GM23338 (cell line): Measurements from ENCODE around the gene GOLGA2. TPM values are rescaled to one million over a fixed set of nuclear protein-coding genes. Genes with fewer than 3 reads are reported as not detected.

Experiments used
- ATAC-seq: fragments of 200-7000 bp; cut with Tn5 transposase; 3 replicates; pipeline ENCODE4 v1.9.1; 2020
- DNase-seq: peaks from one replicate; pipeline ENCODE4 v3.0.0-alpha.2; 2015; ENCODE audit warnings: low spot score
- H2AFZ ChIP-seq: fragments of 200-600 bp; sonication (generic); 2 replicates; pipeline ENCODE4 v1.8.0; 2016; ENCODE audit warnings: antibody characterized with exemption, mild to moderate bottlenecking, moderate library complexity
- H3F3A ChIP-seq: fragments of 200-600 bp; sonication (generic); replicated peaks from 2 replicates; pipeline ENCODE4 v1.8.0; 2017; ENCODE audit warnings: antibody characterized with exemption, mixed run types, low read depth
- H3K27ac ChIP-seq: fragments of 200-600 bp; sonication (generic); 2 replicates; pipeline ENCODE4 v1.6.1; 2016; ENCODE audit warnings: low read depth
- H3K27me3 ChIP-seq: fragments of 200-600 bp; sonication (generic); 2 replicates; pipeline ENCODE4 v1.8.0; 2016; ENCODE audit warnings: mild to moderate bottlenecking, mixed run types, moderate library complexity; ENCODE audit not compliant: insufficient read depth
- H3K36me3 ChIP-seq: fragments of 200-600 bp; sonication (generic); 2 replicates; pipeline ENCODE4 v1.8.0; 2016; ENCODE audit warnings: mild to moderate bottlenecking; ENCODE audit not compliant: insufficient read depth
- H3K4me1 ChIP-seq: fragments of 200-600 bp; sonication (generic); 2 replicates; pipeline ENCODE4 v1.8.0; 2016; ENCODE audit warnings: mild to moderate bottlenecking, moderate library complexity; ENCODE audit not compliant: insufficient read depth
- H3K4me2 ChIP-seq: fragments of 200-600 bp; sonication (generic); 2 replicates; pipeline ENCODE4 v1.7.1; 2017; ENCODE audit warnings: mixed run types
- H3K4me3 ChIP-seq: fragments of 200-600 bp; sonication (generic); 2 replicates; pipeline ENCODE4 v1.6.1; 2016; ENCODE audit warnings: mixed run types
- H3K79me2 ChIP-seq: fragments of 200-600 bp; sonication (generic); replicated peaks from 2 replicates; pipeline ENCODE4 v1.8.0; 2017; ENCODE audit warnings: mild to moderate bottlenecking; ENCODE audit not compliant: insufficient read depth
- H3K9me2 ChIP-seq: fragments of 200-600 bp; sonication (generic); 2 replicates; pipeline ENCODE4 v1.8.0; 2017; ENCODE audit not compliant: insufficient read depth
- H4K20me1 ChIP-seq: fragments of 200-600 bp; sonication (generic); replicated peaks from 2 replicates; pipeline ENCODE4 v1.8.0; 2017; ENCODE audit warnings: mild to moderate bottlenecking; ENCODE audit not compliant: insufficient read depth
- H3K27ac Mint-ChIP-seq: 2 replicates; pipeline ENCODE4 v1.8.0; 2020; ENCODE audit warnings: inconsistent platforms, mild to moderate bottlenecking, moderate library complexity, mixed read lengths
- H3K27me3 Mint-ChIP-seq: 3 replicates; pipeline ENCODE4 v1.8.0; 2022; ENCODE audit warnings: low read depth, mild to moderate bottlenecking, moderate library complexity, mixed read lengths, inconsistent platforms; ENCODE audit not compliant: insufficient read depth, poor library complexity
- H3K36me3 Mint-ChIP-seq: 3 replicates; pipeline ENCODE4 v1.8.0; 2021; ENCODE audit warnings: low read depth, mild to moderate bottlenecking, inconsistent platforms, moderate library complexity, mixed read lengths
- H3K4me1 Mint-ChIP-seq: 3 replicates; pipeline ENCODE4 v1.8.0; 2020; ENCODE audit warnings: mild to moderate bottlenecking, inconsistent platforms, mixed read lengths
- H3K4me3 Mint-ChIP-seq: 3 replicates; pipeline ENCODE4 v1.8.0; 2021; ENCODE audit warnings: moderate library complexity, mild to moderate bottlenecking, inconsistent platforms, mixed read lengths
- H3K9me3 Mint-ChIP-seq: 3 replicates; pipeline ENCODE4 v1.8.0; 2020; ENCODE audit warnings: moderate library complexity, mild to moderate bottlenecking, inconsistent platforms, mixed read lengths
- CREB1 ChIP-seq: fragments of 250-450 bp; sonication (Bioruptor Pico); IDR thresholded peaks from 2 replicates; pipeline ENCODE4 v1.5.0; 2020; ENCODE audit warnings: low read depth, mild to moderate bottlenecking, moderate library complexity
- CTCF ChIP-seq, 2 experiments: fragments of 200-600 bp in 1 of 2; sonication (generic) in 1 of 2; conservative IDR thresholded peaks; 2 replicates each; pipeline versions ENCODE4 v1.5.1 to v1.6.1; 2016 to 2017; ENCODE audit warnings: antibody characterized with exemption in 2 of 2, low read depth in 2 of 2, mild to moderate bottlenecking in 2 of 2, moderate library complexity in 1 of 2
- ETS1 ChIP-seq: IDR thresholded peaks from 2 replicates; pipeline ENCODE4 v1.6.1; 2016; ENCODE audit warnings: antibody characterized with exemption
- EZH2phosphoT487 ChIP-seq: fragments of 200-600 bp; sonication (generic); IDR thresholded peaks from one replicate; pipeline ENCODE4 v1.8.1; 2018; ENCODE audit warnings: antibody characterized with exemption; ENCODE audit not compliant: unreplicated experiment
- NANOG ChIP-seq: IDR thresholded peaks from 2 replicates; pipeline ENCODE4 v1.6.1; 2016; ENCODE audit warnings: antibody characterized with exemption, borderline replicate concordance
- POLR2AphosphoS5 ChIP-seq: IDR thresholded peaks from 2 replicates; pipeline ENCODE4 v1.6.1; 2016; ENCODE audit warnings: antibody characterized with exemption, low read depth
- STAT1 ChIP-seq: IDR thresholded peaks from one replicate; pipeline ENCODE4 v1.6.1; 2016; ENCODE audit warnings: antibody characterized with exemption; ENCODE audit not compliant: unreplicated experiment
- ZNF114 ChIP-seq: fragments of 250-450 bp; sonication (Bioruptor Pico); IDR thresholded peaks from 2 replicates; pipeline ENCODE4 v1.5.0; 2020; ENCODE audit warnings: mild to moderate bottlenecking, moderate library complexity
- ZNF331 ChIP-seq: fragments of 250-450 bp; sonication (Bioruptor Pico); IDR thresholded peaks from 2 replicates; pipeline ENCODE4 v1.5.0; 2020; ENCODE audit warnings: low read depth, mild to moderate bottlenecking, moderate library complexity
- polyA plus RNA-seq: library from polyadenylated mRNA; unstranded; fragments of >200 nt; fragmentation: Nextera tagmentation; extraction: Ambion mirVana; gene quantifications from 2 replicates; pipeline ENCODE4 v1.2.1, GENCODE V29; 2016
- total RNA-seq: library from RNA; depleted of rRNA; stranded (reverse); fragments of >200 nt; shearing (Covaris generic); gene quantifications from 2 replicates; pipeline ENCODE4 v1.2.3, GENCODE V29; 2014
- TF ChIP-seq, protein P1 (sequence below): IDR thresholded peaks from one replicate; pipeline ENCODE4 v1.6.1; 2018; ENCODE audit warnings: antibody characterized with exemption; ENCODE audit not compliant: unreplicated experiment

Gene GOLGA2
- total and polyA plus RNA-seq, 2 experiments from 2014 or later, result 32.6 to 48.4 TPM

DNA sequence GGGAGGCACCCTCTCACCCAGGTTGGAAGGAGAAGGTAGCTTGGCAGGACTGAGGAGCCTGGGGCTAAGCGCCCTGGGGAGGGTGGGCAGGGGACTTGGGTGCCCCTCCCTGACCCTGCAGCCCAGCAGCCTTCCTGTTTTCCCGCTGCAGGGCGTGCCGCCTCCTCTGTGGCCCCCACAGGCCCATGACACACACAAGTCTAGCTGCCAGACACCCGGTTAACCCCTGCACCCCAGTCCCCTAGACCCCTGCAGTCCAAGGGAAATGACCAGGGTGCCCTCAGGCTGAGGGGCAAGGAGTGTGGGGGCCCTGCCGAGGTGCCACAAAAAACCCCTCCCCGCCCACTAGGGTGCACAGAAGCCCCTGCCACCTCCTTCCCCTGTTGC is 33.0 kb downstream of the GOLGA2 start:
- H3K4me1 Mint-ChIP-seq, result peaks cover 23% of the 10 kb centered on the region
- H3K79me2 ChIP-seq, result no peaks in the 10 kb centered on the region
- TF ChIP-seq ZNF331 (CRISPR knock-in tag) (no peak), EZH2phosphoT487 (no peak), POLR2AphosphoS5 (no peak), STAT1 (no peak), ETS1 (no peak)
- ATAC-seq (no peak), DNase-seq (no peak)
- no peak overlapping the region for H3K27ac ChIP-seq
- no peaks in the 10 kb centered on the region for H3K36me3 ChIP-seq
- no peaks in the 10 kb centered on the region for H3K9me2 ChIP-seq
- H3K4me1 ChIP-seq, result peaks cover 19% of the 10 kb centered on the region
- H2AFZ ChIP-seq, result no peak overlapping the region
- H3K27ac Mint-ChIP-seq, result no peak overlapping the region
- H3F3A ChIP-seq, result no peaks in the 10 kb centered on the region
- H3K4me2 ChIP-seq, result no peak overlapping the region
- H4K20me1 ChIP-seq, result no peaks in the 10 kb centered on the region; the same call in 1 of the 2 replicates
- H3K4me3 Mint-ChIP-seq, result no peak overlapping the region
- peaks cover 3% of the 10 kb centered on the region for H3K36me3 Mint-ChIP-seq
- no peaks in the 10 kb centered on the region for H3K27me3 ChIP-seq
- H3K27me3 Mint-ChIP-seq, result peaks cover 13% of the 10 kb centered on the region
- no peaks in the 10 kb centered on the region for H3K9me3 Mint-ChIP-seq
- no peak overlapping the region for H3K4me3 ChIP-seq

DNA sequence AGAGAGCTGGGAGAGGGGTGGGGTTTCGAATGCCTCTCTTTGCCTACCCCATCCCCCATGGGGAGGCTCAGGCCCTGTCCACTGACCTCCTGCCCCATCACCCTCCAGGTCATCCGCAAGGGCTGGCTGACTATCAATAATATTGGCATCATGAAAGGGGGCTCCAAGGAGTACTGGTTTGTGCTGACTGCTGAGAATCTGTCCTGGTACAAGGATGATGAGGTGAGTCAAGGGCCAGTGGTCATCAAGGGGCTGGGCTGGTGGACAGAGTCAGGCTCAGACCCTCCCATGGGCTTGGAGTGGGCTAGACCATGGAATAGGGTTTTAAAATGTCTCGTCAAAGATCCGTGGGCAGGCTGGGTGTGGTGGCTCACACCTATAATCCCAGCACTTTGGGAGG is 33.7 kb downstream of the GOLGA2 start:
- no peaks in the 10 kb centered on the region for H3K27me3 ChIP-seq
- no peak overlapping the region for H2AFZ ChIP-seq
- Mint-ChIP-seq H3K27me3 (peaks cover 13% of the 10 kb centered on the region), H3K4me3 (no peak overlapping the region), H3K9me3 (no peaks in the 10 kb centered on the region), H3K27ac (no peak overlapping the region), H3K36me3 (peaks cover 3% of the 10 kb centered on the region), H3K4me1 (peaks cover 23% of the 10 kb centered on the region)
- no peaks in the 10 kb centered on the region for H3K9me2 ChIP-seq
- H3K4me2 ChIP-seq, result no peak overlapping the region
- H3K36me3 ChIP-seq, result no peaks in the 10 kb centered on the region
- ATAC-seq, result no peak
- H4K20me1 ChIP-seq, result no peaks in the 10 kb centered on the region; the same call in 1 of the 2 replicates
- H3F3A ChIP-seq, result no peaks in the 10 kb centered on the region
- H3K4me3 ChIP-seq, result no peak overlapping the region
- H3K4me1 ChIP-seq, result peaks cover 19% of the 10 kb centered on the region
- no peaks in the 10 kb centered on the region for H3K79me2 ChIP-seq
- DNase-seq, result no peak
- H3K27ac ChIP-seq, result no peak overlapping the region
- TF ChIP-seq STAT1 (no peak), EZH2phosphoT487 (no peak), ETS1 (no peak), POLR2AphosphoS5 (no peak), NANOG (no peak), CTCF (conservative IDR thresholded peaks at IDR 0.05; ENCODE audit: low read depth in 2 of 2) (no peak), ZNF114 (CRISPR knock-in tag) (no peak), CREB1 (CRISPR knock-in tag) (no peak)
- TF ChIP-seq, protein P1, sequence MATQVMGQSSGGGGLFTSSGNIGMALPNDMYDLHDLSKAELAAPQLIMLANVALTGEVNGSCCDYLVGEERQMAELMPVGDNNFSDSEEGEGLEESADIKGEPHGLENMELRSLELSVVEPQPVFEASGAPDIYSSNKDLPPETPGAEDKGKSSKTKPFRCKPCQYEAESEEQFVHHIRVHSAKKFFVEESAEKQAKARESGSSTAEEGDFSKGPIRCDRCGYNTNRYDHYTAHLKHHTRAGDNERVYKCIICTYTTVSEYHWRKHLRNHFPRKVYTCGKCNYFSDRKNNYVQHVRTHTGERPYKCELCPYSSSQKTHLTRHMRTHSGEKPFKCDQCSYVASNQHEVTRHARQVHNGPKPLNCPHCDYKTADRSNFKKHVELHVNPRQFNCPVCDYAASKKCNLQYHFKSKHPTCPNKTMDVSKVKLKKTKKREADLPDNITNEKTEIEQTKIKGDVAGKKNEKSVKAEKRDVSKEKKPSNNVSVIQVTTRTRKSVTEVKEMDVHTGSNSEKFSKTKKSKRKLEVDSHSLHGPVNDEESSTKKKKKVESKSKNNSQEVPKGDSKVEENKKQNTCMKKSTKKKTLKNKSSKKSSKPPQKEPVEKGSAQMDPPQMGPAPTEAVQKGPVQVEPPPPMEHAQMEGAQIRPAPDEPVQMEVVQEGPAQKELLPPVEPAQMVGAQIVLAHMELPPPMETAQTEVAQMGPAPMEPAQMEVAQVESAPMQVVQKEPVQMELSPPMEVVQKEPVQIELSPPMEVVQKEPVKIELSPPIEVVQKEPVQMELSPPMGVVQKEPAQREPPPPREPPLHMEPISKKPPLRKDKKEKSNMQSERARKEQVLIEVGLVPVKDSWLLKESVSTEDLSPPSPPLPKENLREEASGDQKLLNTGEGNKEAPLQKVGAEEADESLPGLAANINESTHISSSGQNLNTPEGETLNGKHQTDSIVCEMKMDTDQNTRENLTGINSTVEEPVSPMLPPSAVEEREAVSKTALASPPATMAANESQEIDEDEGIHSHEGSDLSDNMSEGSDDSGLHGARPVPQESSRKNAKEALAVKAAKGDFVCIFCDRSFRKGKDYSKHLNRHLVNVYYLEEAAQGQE, result no peak
